Sigmoid colon (tissue), 7 donors: Measurements from ENCODE around the gene PTPRT. TPM values are rescaled to one million over a fixed set of nuclear protein-coding genes. Genes with fewer than 3 reads are reported as not detected.

ENCODE experiments used
- DNase-seq: peaks from one replicate; pipeline ENCODE4 v3.0.0-alpha.2; 2019
- H3K27ac ChIP-seq, 4 donors: fragments of 200-600 bp; sonication (generic); one replicate each; pipeline ENCODE4 v1.5.1; 2016 to 2019; ENCODE audit warnings: mild to moderate bottlenecking in 1 of 4
- H3K27me3 ChIP-seq, 3 donors: fragments of 200-600 bp; sonication (generic); one replicate each; pipeline ENCODE4 v1.5.1; 2019; ENCODE audit warnings: mild to moderate bottlenecking in 1 of 3
- H3K36me3 ChIP-seq, 4 donors: fragments of 200-600 bp; sonication (generic); one replicate each; pipeline ENCODE4 v1.5.1; 2016 to 2019
- H3K4me1 ChIP-seq, 4 donors: fragments of 200-600 bp; sonication (generic); one replicate each; pipeline ENCODE4 v1.5.1; 2017 to 2019
- H3K4me3 ChIP-seq, 4 donors: fragments of 200-600 bp; sonication (generic); one replicate each; pipeline ENCODE4 v1.5.1; 2017 to 2019; ENCODE audit warnings: mild to moderate bottlenecking in 2 of 4, moderate library complexity in 1 of 4
- H3K9me3 ChIP-seq, 4 donors: fragments of 200-600 bp in 3 of 4; sonication (generic) in 3 of 4; one replicate each; pipeline versions ENCODE4 v1.5.1 to v1.6.1; 2013 to 2019
- CTCF ChIP-seq, 4 experiments: fragments of 450-650 bp in 3 of 4; fragments of 200-600 bp in 1 of 4; IDR thresholded peaks; one replicate each; pipeline ENCODE4 v1.5.1; 2016 to 2019; ENCODE audit warnings: antibody characterized with exemption in 4 of 4, mild to moderate bottlenecking in 3 of 4, moderate library complexity in 2 of 4
- EP300 ChIP-seq, 4 donors: sonication (generic); formaldehyde crosslinking; IDR thresholded peaks; one replicate each; pipeline ENCODE4 v1.6.1; 2017; ENCODE audit warnings: antibody characterized with exemption in 4 of 4
- POLR2A ChIP-seq, 2 donors: fragments of 450-650 bp; IDR thresholded peaks; one replicate each; pipeline ENCODE4 v1.6.1; 2016; ENCODE audit warnings: antibody characterized with exemption in 2 of 2, mild to moderate bottlenecking in 2 of 2, moderate library complexity in 2 of 2
- POLR2AphosphoS5 ChIP-seq, 4 donors: sonication (generic); formaldehyde crosslinking; IDR thresholded peaks; one replicate each; pipeline ENCODE4 v1.6.1; 2017; ENCODE audit warnings: antibody characterized with exemption in 4 of 4
- WGBS, 2 donors: extraction: QIAGEN DNeasy Blood & Tissue Kit; methylation state at CpG; one replicate each; pipeline ENCODE4 v1.1.7; 2013; 5-methylcytosine and 5-hydroxymethylcytosine counted together
- intact Hi-C: fragments of 100-400 bp; cut with DNase I; formaldehyde crosslinking; loops from one replicate; pipeline ENCODE4 v1.15.1; 2023
- polyA plus RNA-seq, 3 donors: library from polyadenylated mRNA; stranded (reverse); fragments of 200-250 nt; gene quantifications; one replicate each; pipeline ENCODE4 v1.2.3, GENCODE V29; 2013
- total RNA-seq, 4 donors: library from RNA; depleted of rRNA; stranded (reverse); fragments of >200 nt; gene quantifications; one replicate each; pipeline ENCODE4 v1.1.0, GENCODE V29; 2016
- donor health status: healthy with polysubstance abuse.
- donor health status: Bipolar disorder and iron deficiency.
- donor health status: healthy.

Gene PTPRT
- total and polyA plus RNA-seq, 7 donors, result under 0.01 to 0.41 (median 0.12) TPM; not detected in 3

GRCh38 chr20:42996141-42996540, 193.6 kb downstream of the PTPRT start:
- intact Hi-C loops, result no loop called here
- TF ChIP-seq CTCF (IDR thresholded peaks at IDR 0.05), result no peak
- no peak for TF ChIP-seq POLR2A (IDR thresholded peaks at IDR 0.05)
- 75 to 87% methylated on average over 2 of the region's 2 CpGs for WGBS, 2 donors
- H3K27ac ChIP-seq, result no peak overlapping the region
- H3K9me3 ChIP-seq, result no peaks in the 10 kb centered on the region
- DNase-seq, result no peak
- no peaks in the 10 kb centered on the region for H3K4me1 ChIP-seq
- H3K36me3 ChIP-seq, result no peaks in the 10 kb centered on the region
- H3K27me3 ChIP-seq, result no peaks in the 10 kb centered on the region
- H3K4me3 ChIP-seq, result no peak overlapping the region

GRCh38 chr20:42988319-42988718, 201.4 kb downstream of the PTPRT start:
- no peak for TF ChIP-seq POLR2AphosphoS5 (IDR thresholded peaks at IDR 0.05)
- no peak for TF ChIP-seq CTCF (IDR thresholded peaks at IDR 0.05)
- TF ChIP-seq POLR2A (IDR thresholded peaks at IDR 0.05), result no peak
- no peak for TF ChIP-seq EP300 (IDR thresholded peaks at IDR 0.05)
- H3K4me3 ChIP-seq, result no peak overlapping the region

GRCh38 chr20:42987376-42988114, 202.2 kb downstream of the PTPRT start:
- no peaks in the 10 kb centered on the region for H3K36me3 ChIP-seq
- WGBS, 2 donors, result 63 to 68% methylated on average over 10 of the region's 10 CpGs
- no peak for DNase-seq
- H3K4me1 ChIP-seq, result no peaks in the 10 kb centered on the region
- no peaks in the 10 kb centered on the region for H3K27me3 ChIP-seq
- H3K9me3 ChIP-seq, result no peaks in the 10 kb centered on the region
- no peak overlapping the region for H3K27ac ChIP-seq
- intact Hi-C loops, result no loop called here
- TF ChIP-seq POLR2AphosphoS5 (IDR thresholded peaks at IDR 0.05), result no peak
- no peak for TF ChIP-seq CTCF (IDR thresholded peaks at IDR 0.05)
- TF ChIP-seq EP300 (IDR thresholded peaks at IDR 0.05), result no peak
- TF ChIP-seq POLR2A (IDR thresholded peaks at IDR 0.05), result no peak
- H3K4me3 ChIP-seq, result no peak overlapping the region

More at GRCh38 chr20:42988319-42988718, 201.4 kb downstream of the PTPRT start:
- intact Hi-C loops, result no loop called here
- Histone ChIP-seq H3K27ac (no peak overlapping the region), H3K36me3 (no peaks in the 10 kb centered on the region), H3K9me3 (no peaks in the 10 kb centered on the region), H3K4me1 (no peaks in the 10 kb centered on the region), H3K27me3 (no peaks in the 10 kb centered on the region)
- no peak for DNase-seq
- WGBS, 2 donors, result 59 to 69% methylated on average over 5 of the region's 5 CpGs

- WGBS, 2 donors, result 67 to 76% methylated on average over 9 of the region's 9 CpGs
- H3K36me3 ChIP-seq, result no peaks in the 10 kb centered on the region
- no peaks in the 10 kb centered on the region for H3K4me1 ChIP-seq
- intact Hi-C loops, result no loop called here
- H3K4me3 ChIP-seq, result no peak overlapping the region
- no peaks in the 10 kb centered on the region for H3K27me3 ChIP-seq
- TF ChIP-seq POLR2A (IDR thresholded peaks at IDR 0.05) (no peak), EP300 (IDR thresholded peaks at IDR 0.05) (no peak), POLR2AphosphoS5 (IDR thresholded peaks at IDR 0.05) (no peak), CTCF (IDR thresholded peaks at IDR 0.05) (no peak)
- no peak for DNase-seq
- H3K27ac ChIP-seq, result no peak overlapping the region
- H3K9me3 ChIP-seq, result no peaks in the 10 kb centered on the region
Measured at GRCh38 chr20:42986143-42986773, 203.4 kb downstream of the PTPRT start.
